HepG2 (cell line): ENCODE results near the gene CSK. TPM values are rescaled to one million over a fixed set of nuclear protein-coding genes. Genes with fewer than 3 reads are reported as not detected.

Experiments used
- ATAC-seq: fragments of 200-7000 bp; cut with Tn5 transposase; 3 replicates; pipeline ENCODE4 v1.9.1; 2020; ENCODE audit warnings: mild to moderate bottlenecking, moderate library complexity
- BruUV-seq: library from RNA; stranded (reverse); fragments of 400-500 nt; replicated peaks from 2 replicates; lab custom pipeline; 2021; lab: Mats Ljungman, UMichigan
- CTCF ChIA-PET: fragments of 300-600 bp; formaldehyde crosslinking; extraction: SDS; loops from one replicate; lab custom pipeline; 2021; ENCODE audit warnings: low total read pairs, inconsistent platforms, low intra/inter-chr PET ratio; lab: Yijun Ruan, JAX
- POLR2A ChIA-PET: fragments of 350-600 bp; sonication (Branson Sonifier 250); formaldehyde crosslinking; loops from one replicate; lab custom pipeline; 2020; ENCODE audit warnings: antibody characterized with exemption, inconsistent platforms; lab: Yijun Ruan, JAX
- DNase-seq: peaks from one replicate; pipeline ENCODE4 v3.0.0-alpha.2; 2015; ENCODE audit warnings: low spot score
- FAIRE-seq: peaks from 3 replicates; lab custom pipeline; 2011; peaks lifted over from hg19 to GRCh38; lab: Jason Lieb, UNC
- H2AFZ ChIP-seq: one replicate; pipeline ENCODE4 v1.6.1; 2011; ENCODE audit warnings: low read length, inconsistent platforms
- H3K27ac ChIP-seq: fragments of 300-600 bp; 3 replicates; pipeline ENCODE4 v1.8.0; 2011; ENCODE audit warnings: mixed run types, mild to moderate bottlenecking, mixed read lengths, low read length, inconsistent platforms; ENCODE audit not compliant: insufficient read depth; ENCODE audit errors: extremely low read length
- H3K27me3 ChIP-seq, 2 experiments: fragments of 200-600 bp in 1 of 2; 2 replicates in 1 of 2; 3 replicates in 1 of 2; pipeline versions ENCODE4 v1.6.0 to v1.8.0; 2011; ENCODE audit warnings: low read length in 2 of 2, mild to moderate bottlenecking in 2 of 2, moderate library complexity in 2 of 2, inconsistent platforms in 1 of 2; ENCODE audit not compliant: insufficient read depth in 2 of 2, control insufficient read depth in 1 of 2
- H3K36me3 ChIP-seq, 2 experiments: fragments of 200-600 bp in 1 of 2; replicated peaks in 1 of 2; 2 replicates in 1 of 2; 3 replicates in 1 of 2; pipeline versions ENCODE4 v1.5.1 to v1.8.0; 2011; ENCODE audit warnings: low read length in 2 of 2, inconsistent platforms in 1 of 2; ENCODE audit not compliant: insufficient read depth in 2 of 2, control insufficient read depth in 1 of 2
- H3K4me1 ChIP-seq: 2 replicates; pipeline ENCODE4 v1.5.1; 2012; ENCODE audit warnings: low read length, inconsistent platforms; ENCODE audit not compliant: insufficient read depth
- H3K4me2 ChIP-seq: 2 replicates; pipeline ENCODE4 v1.6.0; 2011; ENCODE audit warnings: low read depth, low read length, inconsistent platforms
- H3K4me3 ChIP-seq, 3 experiments: fragments of 200-600 bp in 1 of 3; sonication (generic), shearing (Covaris generic) in 1 of 3; replicated peaks in 1 of 3; 2 replicates each; pipeline ENCODE4 v1.5.1; 2011 to 2016; ENCODE audit warnings: low read length in 3 of 3, inconsistent platforms in 2 of 3, low read depth in 2 of 3, mild to moderate bottlenecking in 2 of 3, control low read depth in 1 of 3, mixed read lengths in 1 of 3; ENCODE audit not compliant: insufficient read depth in 1 of 3
- H3K79me2 ChIP-seq: one replicate; pipeline ENCODE4 v1.6.1; 2011; ENCODE audit warnings: low read length, inconsistent platforms; ENCODE audit not compliant: insufficient read depth
- H3K9ac ChIP-seq: 2 replicates; pipeline ENCODE4 v1.6.0; 2011; ENCODE audit warnings: mild to moderate bottlenecking, low read depth, low read length, inconsistent platforms; ENCODE audit not compliant: insufficient read depth
- H3K9me3 ChIP-seq: 2 replicates; pipeline ENCODE4 v1.5.1; 2012; ENCODE audit warnings: mild to moderate bottlenecking, low read length
- H4K20me1 ChIP-seq: 2 replicates; pipeline ENCODE4 v1.6.0; 2011; ENCODE audit warnings: inconsistent platforms, mild to moderate bottlenecking, low read length, moderate library complexity; ENCODE audit not compliant: insufficient read depth
- AHR ChIP-seq: IDR thresholded peaks from 2 replicates; pipeline ENCODE4 v1.6.1; 2018; ENCODE audit warnings: missing genetic modification reagents, missing compliant biosample characterization
- ATAD3A ChIP-seq: sonication (generic); formaldehyde crosslinking; IDR thresholded peaks from 2 replicates; pipeline ENCODE4 v1.4.0; 2020; ENCODE audit warnings: missing genetic modification reagents
- DNMT1 ChIP-seq: sonication (generic); formaldehyde crosslinking; IDR thresholded peaks from 2 replicates; pipeline ENCODE4 v1.5.1; 2020; ENCODE audit warnings: mild to moderate bottlenecking, missing genetic modification reagents
- GZF1 ChIP-seq: sonication (generic); formaldehyde crosslinking; IDR thresholded peaks from 2 replicates; pipeline ENCODE4 v1.5.1; 2020; ENCODE audit warnings: mild to moderate bottlenecking, missing genetic modification reagents
- PAWR ChIP-seq: sonication (generic); formaldehyde crosslinking; IDR thresholded peaks from 2 replicates; pipeline ENCODE4 v1.4.0; 2020; ENCODE audit warnings: missing genetic modification reagents, mild to moderate bottlenecking, borderline replicate concordance
- PAXIP1 ChIP-seq: sonication (generic); formaldehyde crosslinking; conservative IDR thresholded peaks from 2 replicates; pipeline ENCODE4 v1.4.0; 2020; ENCODE audit warnings: mild to moderate bottlenecking, missing genetic modification reagents, moderate library complexity
- RCOR2 ChIP-seq: IDR thresholded peaks from 2 replicates; pipeline ENCODE4 v1.6.1; 2016; ENCODE audit warnings: missing biosample characterization, missing genetic modification reagents
- RELA ChIP-seq: sonication (generic); formaldehyde crosslinking; IDR thresholded peaks from 2 replicates; pipeline ENCODE4 v1.4.0; 2020; ENCODE audit warnings: missing genetic modification reagents
- SMARCE1 ChIP-seq: fragments of 450-650 bp; IDR thresholded peaks from 2 replicates; pipeline ENCODE4 v1.6.1; 2017; ENCODE audit warnings: borderline replicate concordance
- SP4 ChIP-seq: sonication (generic); formaldehyde crosslinking; IDR thresholded peaks from 2 replicates; pipeline ENCODE4 v1.8.1; 2023; ENCODE audit warnings: mild to moderate bottlenecking, missing genetic modification reagents
- TBX2 ChIP-seq: sonication (generic); formaldehyde crosslinking; IDR thresholded peaks from 2 replicates; pipeline ENCODE4 v1.5.0; 2020; ENCODE audit warnings: missing genetic modification reagents, mild to moderate bottlenecking, borderline replicate concordance
- TSC22D2 ChIP-seq: sonication (generic); formaldehyde crosslinking; IDR thresholded peaks from 2 replicates; pipeline ENCODE4 v1.5.1; 2020; ENCODE audit warnings: missing genetic modification reagents, mild to moderate bottlenecking, borderline replicate concordance
- ZKSCAN1 ChIP-seq: fragments of 150-350 bp; IDR thresholded peaks from 2 replicates; pipeline ENCODE4 v1.6.1; 2014; ENCODE audit warnings: low read length
- ZNF121 ChIP-seq: sonication (generic); formaldehyde crosslinking; IDR thresholded peaks from 2 replicates; pipeline ENCODE4 v1.5.0; 2020; ENCODE audit warnings: mild to moderate bottlenecking, missing genetic modification reagents
- ZNF564 ChIP-seq: sonication (generic); formaldehyde crosslinking; IDR thresholded peaks from 2 replicates; pipeline ENCODE4 v1.8.1; 2023; ENCODE audit warnings: mild to moderate bottlenecking, missing genetic modification reagents
- ZNF574 ChIP-seq: sonication (generic); formaldehyde crosslinking; IDR thresholded peaks from 2 replicates; pipeline ENCODE4 v1.4.0; 2020; ENCODE audit warnings: missing genetic modification reagents
- ZNF746 ChIP-seq: sonication (generic); formaldehyde crosslinking; IDR thresholded peaks from 2 replicates; pipeline ENCODE4 v1.8.0; 2022; ENCODE audit warnings: mild to moderate bottlenecking, missing genetic modification reagents
- ZNF768 ChIP-seq: sonication (generic); formaldehyde crosslinking; IDR thresholded peaks from 2 replicates; pipeline ENCODE4 v1.4.0; 2020; ENCODE audit warnings: missing genetic modification reagents
- WGBS: methylation state at CpG from one replicate; pipeline ENCODE4 v1.1.6; 2017; ENCODE audit warnings: low lambda C conversion rate; 5-methylcytosine and 5-hydroxymethylcytosine counted together
- in situ Hi-C: cut with HindIII; loops from 2 replicates; pipeline ENCODE4 v1.10.0; 2017; ENCODE audit warnings: low pct_unique_long_range_greater_than_20kb; ENCODE audit not compliant: extremely low pct_ligation_motif_present
- intact Hi-C: fragments of 100-400 bp; cut with micrococcal nuclease; formaldehyde crosslinking; loops from one replicate; pipeline ENCODE4 v1.10.0; 2022; ENCODE audit not compliant: unreplicated experiment
- polyA plus RNA-seq, 8 experiments: library from polyadenylated mRNA; depleted of rRNA in 3 of 8; stranded (reverse) in 7 of 8; unstranded in 1 of 8; fragments of >200 nt; fragmentation: Illumina TruSeq in 4 of 8; extraction: Trizol in 4 of 8; gene quantifications; 2 replicates each; pipeline versions ENCODE4 v1.2.1 to v1.2.3, GENCODE V29; 2011 to 2016; ENCODE audit warnings: low read depth in 4 of 8, missing spikeins in 1 of 8, mixed read lengths in 1 of 8; ENCODE audit not compliant: insufficient read depth in 1 of 8
- total RNA-seq, 5 experiments: library from RNA; depleted of rRNA; stranded (reverse); fragments of >200 nt; fragmentation: Illumina TruSeq; extraction: Trizol; gene quantifications; 2 replicates each; pipeline ENCODE4 v1.2.3, GENCODE V29; 2016; ENCODE audit warnings: low read depth in 1 of 5

Gene CSK
- total and polyA plus RNA-seq, 2 of the 13 experiments (the other 11 are each of a cell fraction or from before 2014, with no cell fraction given) = 12.5 to 21.3 TPM

GRCh38 chr15:74789741-74790079 is 7.8 kb downstream of the CSK start (continued):
- TF ChIP-seq ZNF574 (CRISPR knock-in tag) (no peak), ZNF121 (CRISPR knock-in tag) (no peak), RCOR2 (CRISPR knock-in tag) (no peak), ZNF746 (no peak), ZNF564 (no peak), RELA (CRISPR knock-in tag) (no peak), ATAD3A (CRISPR knock-in tag) (no peak)

- peaks cover 39% of the 10 kb centered on the region for H3K79me2 ChIP-seq
- in situ Hi-C loops = no loop called here
- H3K4me1 ChIP-seq = peaks cover 26% of the 10 kb centered on the region
- ChIA-PET CTCF (no interaction called here), POLR2A (interaction anchor here (1.7 kb wide), 1 partner anchor 10 kb away, joined by 3 read pairs; no protein-coding TSS in a partner anchor)
- no peak overlapping the region for H3K4me2 ChIP-seq
- H4K20me1 ChIP-seq = peaks cover 27% of the 10 kb centered on the region; the same call in 1 of the 2 replicates
- H2AFZ ChIP-seq = no peak overlapping the region
- no peak for DNase-seq
- no peak for FAIRE-seq
- no peak for ATAC-seq
- TF ChIP-seq ZNF768 (no peak), PAXIP1 (CRISPR knock-in tag) (no peak), TSC22D2 (no peak), PAWR (no peak), GZF1 (CRISPR knock-in tag) (no peak), SMARCE1 (no peak), TBX2 (CRISPR knock-in tag) (no peak), AHR (CRISPR knock-in tag) (no peak), ZKSCAN1 (no peak), DNMT1 (CRISPR knock-in tag) (no peak), SP4 (CRISPR knock-in tag) (no peak)
- peaks cover 9 to 25% of the 10 kb centered on the region in 2 experiments; a peak in 4 of 5 replicates for H3K36me3 ChIP-seq
- no peak overlapping the region for H3K4me3 ChIP-seq
- WGBS = 96% methylated on average over 10 of the region's 15 CpGs
- no peaks in the 10 kb centered on the region for H3K9me3 ChIP-seq
- H3K27me3 ChIP-seq = no peaks in the 10 kb centered on the region
- H3K27ac ChIP-seq = no peak overlapping the region
- intact Hi-C loops = no loop called here
- BruUV-seq = no TSS peak
- no peak overlapping the region for H3K9ac ChIP-seq
Observed at GRCh38 chr15:74790080-74790916, 8.4 kb downstream of the CSK start.
